NCI-H146 treated with DMSO at 0.1 percent for 48 hours (cell line): ENCODE results near the gene USH2A.
"Not testable (repeated sequence)": the region's sequence is repeated elsewhere in the genome, so short reads cannot be mapped to it uniquely, and the experiment has no call there.

Source experiments
- DNase-seq: peaks from one replicate; lab custom pipeline; 2025; ENCODE audit not compliant: unreplicated experiment; lab: John Stamatoyannopoulos, UW

The USH2A gene

GRCh38 chr1:216054600-216054999 is 368.6 kb downstream of the USH2A start:
- DNase-seq = no peak

GRCh38 chr1:216051071-216051470 is 372.2 kb downstream of the USH2A start:
- DNase-seq = no peak

- no peak for DNase-seq
Observed at GRCh38 chr1:216049741-216050430, 373.4 kb downstream of the USH2A start.

GRCh38 chr1:216047811-216048572 is 375.3 kb downstream of the USH2A start:
- DNase-seq = no peak

- DNase-seq = no peak
Observed at GRCh38 chr1:216046336-216046735, 376.9 kb downstream of the USH2A start.

GRCh38 chr1:216045400-216045799 is 377.8 kb downstream of the USH2A start:
- no peak for DNase-seq

GRCh38 chr1:216044538-216044937 is 378.7 kb downstream of the USH2A start:
- DNase-seq = no peak

GRCh38 chr1:216034506-216034905 is 388.7 kb downstream of the USH2A start:
- no peak for DNase-seq

- no peak for DNase-seq
Observed at GRCh38 chr1:216032961-216033614, 390.2 kb downstream of the USH2A start.

- DNase-seq = no peak
Observed at GRCh38 chr1:216032284-216032683, 391.0 kb downstream of the USH2A start.

- DNase-seq = no peak
Observed at GRCh38 chr1:216028631-216029030, 394.6 kb downstream of the USH2A start.

GRCh38 chr1:216024546-216024945 is 398.7 kb downstream of the USH2A start:
- DNase-seq = no peak

GRCh38 chr1:216020743-216021345 is 402.4 kb downstream of the USH2A start:
- no peak for DNase-seq

- DNase-seq = no peak
Observed at GRCh38 chr1:216015116-216015515, 408.1 kb downstream of the USH2A start.

GRCh38 chr1:216014086-216014485 is 409.2 kb downstream of the USH2A start:
- DNase-seq = no peak

GRCh38 chr1:216009456-216009855 is 413.8 kb downstream of the USH2A start:
- not testable (repeated sequence) for DNase-seq

GRCh38 chr1:216005916-216006315 is 417.3 kb downstream of the USH2A start:
- DNase-seq = no peak

- no peak for DNase-seq
Observed at GRCh38 chr1:215992620-215993019, 430.6 kb downstream of the USH2A start.

GRCh38 chr1:215987092-215987875 is 436.0 kb downstream of the USH2A start:
- no peak for DNase-seq

- no peak for DNase-seq
Observed at GRCh38 chr1:215986401-215986800, 436.8 kb downstream of the USH2A start.

GRCh38 chr1:215983680-215984079 is 439.6 kb downstream of the USH2A start:
- no peak for DNase-seq
